Measurements from ENCODE around the gene CYP2W1.

CYP2W1 gene

DNA sequence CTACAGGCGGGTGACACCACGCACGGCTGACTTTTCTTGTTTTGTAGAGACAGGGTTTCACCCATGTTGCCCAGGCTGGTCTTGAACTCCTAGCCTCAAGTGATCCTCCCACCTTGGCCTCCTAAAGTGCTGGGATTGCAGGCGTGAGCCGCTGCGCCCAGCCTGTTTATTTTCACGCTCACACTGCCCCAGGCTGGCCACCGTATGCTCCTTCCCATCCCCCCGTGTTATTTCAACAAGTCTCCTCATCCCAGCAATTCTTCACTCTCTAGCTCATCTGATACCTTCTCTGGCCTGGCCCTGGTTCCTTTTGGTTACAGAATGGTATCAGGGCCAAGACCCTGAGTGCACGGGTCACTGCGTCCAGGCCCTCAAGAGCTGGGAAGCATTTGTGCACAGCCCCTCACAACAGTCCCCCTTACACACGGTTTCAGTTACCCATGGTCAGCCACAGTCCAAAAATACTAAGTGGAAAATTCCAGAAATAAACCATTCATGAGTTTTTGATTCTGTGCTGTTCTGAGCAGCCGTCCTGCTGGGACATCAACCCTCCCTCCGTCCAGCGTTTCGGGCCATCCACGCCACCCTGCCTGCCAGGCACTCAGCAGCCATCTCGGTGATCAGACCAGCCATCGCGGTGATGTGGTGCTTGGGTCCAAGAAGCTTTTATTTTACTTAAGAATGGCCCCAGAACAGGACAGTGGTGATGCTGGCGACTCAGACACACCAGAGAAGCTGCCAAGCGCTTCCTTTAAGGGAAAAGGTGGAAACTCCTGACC is 16.5 kb upstream of the CYP2W1 start:
- no peak for DNase-seq (ENCODE audit: low spot score)

DNA sequence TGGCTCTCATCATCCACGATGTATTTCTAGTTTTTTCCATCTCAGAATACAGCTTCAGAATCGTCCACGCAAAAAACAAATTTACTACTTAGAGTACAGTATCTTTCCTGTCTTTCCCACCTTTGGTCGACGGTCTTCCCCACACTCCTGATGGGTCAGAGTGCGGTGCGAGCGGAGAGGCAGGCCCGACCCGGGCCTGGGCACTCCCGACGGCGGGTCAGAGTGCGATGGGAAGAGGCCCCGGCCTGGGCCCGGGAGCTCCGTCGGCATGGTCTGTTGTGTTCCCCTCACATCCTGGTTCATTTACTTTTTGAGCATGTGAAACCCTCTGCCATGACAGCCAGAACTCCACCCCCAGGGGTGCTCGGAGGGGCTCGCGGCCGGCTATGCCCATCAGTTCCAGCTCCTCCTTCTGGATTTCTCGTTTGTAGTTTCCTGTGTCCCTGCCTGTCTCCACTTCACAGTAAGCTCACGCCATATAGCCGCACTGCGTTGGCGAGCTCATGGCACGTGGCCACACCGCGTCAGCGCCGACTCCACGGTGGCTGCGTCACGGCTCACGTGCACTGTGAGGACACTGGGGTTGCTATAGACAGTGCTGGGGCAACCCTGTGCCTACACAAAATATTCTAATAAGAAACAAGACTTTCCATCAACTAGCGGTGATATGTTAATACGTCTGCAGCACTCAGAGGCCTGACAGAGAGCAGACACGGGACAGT is 15.5 kb upstream of the CYP2W1 start:
- DNase-seq (ENCODE audit: low spot score): no peak

DNA sequence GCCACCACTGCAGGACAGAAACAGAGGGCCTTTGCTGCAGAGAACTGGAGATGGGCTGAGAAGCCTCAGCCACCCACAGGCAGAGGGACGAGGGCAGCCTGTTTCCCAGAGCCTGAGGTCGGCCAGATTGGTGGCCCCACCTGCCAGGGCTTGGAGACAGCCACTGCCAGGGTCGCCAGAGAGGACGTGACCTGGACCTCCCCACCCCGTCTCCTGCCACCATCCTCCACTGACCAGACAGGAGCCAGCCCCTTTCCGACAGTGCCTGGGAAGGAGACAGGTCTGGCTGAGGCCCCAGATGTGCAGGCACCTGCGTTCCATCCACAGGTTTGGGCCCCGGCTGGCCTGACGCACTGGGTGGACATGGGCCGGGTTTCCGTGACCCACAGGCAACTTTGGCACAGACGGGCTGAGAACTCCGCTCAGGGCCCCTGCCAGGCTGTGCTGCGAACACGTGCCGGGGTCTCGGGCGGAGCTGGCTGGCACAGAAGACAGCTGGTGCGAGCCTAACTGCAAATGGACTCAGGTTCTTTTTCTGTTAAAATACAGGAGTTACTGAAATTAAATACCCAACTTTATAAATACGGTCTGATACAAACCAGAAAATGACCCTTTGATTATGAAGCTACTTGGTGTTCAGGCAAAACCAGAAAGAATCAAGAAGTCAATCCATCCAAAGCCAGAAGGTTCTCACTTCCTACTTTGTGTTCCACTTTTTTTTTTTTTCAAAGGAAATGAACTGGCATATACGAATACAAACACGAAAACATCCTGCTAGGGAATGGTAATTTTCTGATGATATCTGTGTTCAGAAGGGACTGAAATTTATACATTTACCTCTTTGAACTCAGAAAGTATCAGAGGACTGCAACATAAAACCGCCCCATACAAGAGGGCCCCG is 14.5 kb upstream of the CYP2W1 start:
- DNase-seq (ENCODE audit: low spot score): no peak

DNA sequence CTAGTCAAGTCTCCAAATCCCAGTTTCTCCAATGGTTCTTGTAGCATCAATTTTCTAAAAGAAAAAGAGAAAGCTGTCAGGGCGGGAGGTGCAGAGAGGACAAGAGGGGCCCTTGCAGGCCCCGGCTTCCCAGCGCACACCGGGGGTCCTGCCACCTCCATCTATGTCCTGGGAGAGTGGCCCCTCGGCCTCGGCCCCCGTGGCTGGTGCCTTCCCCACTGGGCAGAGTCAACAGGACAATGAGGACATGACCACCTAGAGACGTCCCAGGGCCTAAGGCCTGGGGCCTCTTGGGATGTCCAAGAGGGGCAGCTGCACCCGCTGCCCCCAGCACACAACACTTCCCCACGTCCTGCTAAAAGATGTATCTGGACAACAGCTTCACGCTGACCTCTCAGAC is 13.6 kb upstream of the CYP2W1 start:
- DNase-seq (ENCODE audit: low spot score): no peak

DNA sequence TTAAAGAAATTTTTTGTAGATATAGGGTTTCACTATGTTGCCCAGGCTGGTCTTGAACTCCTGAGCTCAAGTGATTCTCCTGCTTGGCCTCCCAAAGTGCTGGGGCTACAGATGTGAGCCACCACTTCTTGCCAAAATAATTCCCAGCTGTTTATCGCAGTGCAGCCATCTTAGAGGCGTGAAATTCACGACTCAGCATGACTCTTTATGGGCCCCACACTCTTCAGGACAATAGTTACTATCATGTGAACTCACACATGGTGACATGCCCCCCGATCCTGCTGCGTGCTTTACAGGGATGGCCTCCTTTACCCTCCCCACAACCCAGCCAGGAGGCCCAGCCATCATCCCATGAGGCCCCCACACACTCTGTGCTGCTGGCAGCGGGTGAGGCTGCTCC is 12.2 kb upstream of the CYP2W1 start:
- no peak for DNase-seq (ENCODE audit: low spot score)

- DNase-seq (ENCODE audit: low spot score): no peak
Observed at GRCh38 chr7:972110-972509, 10.9 kb upstream of the CYP2W1 start.

- DNase-seq (ENCODE audit: low spot score): no peak
Observed at GRCh38 chr7:972676-973309, 10.2 kb upstream of the CYP2W1 start.

- no peak for DNase-seq (ENCODE audit: low spot score)
Observed at GRCh38 chr7:973312-973711, 9.7 kb upstream of the CYP2W1 start.

DNA sequence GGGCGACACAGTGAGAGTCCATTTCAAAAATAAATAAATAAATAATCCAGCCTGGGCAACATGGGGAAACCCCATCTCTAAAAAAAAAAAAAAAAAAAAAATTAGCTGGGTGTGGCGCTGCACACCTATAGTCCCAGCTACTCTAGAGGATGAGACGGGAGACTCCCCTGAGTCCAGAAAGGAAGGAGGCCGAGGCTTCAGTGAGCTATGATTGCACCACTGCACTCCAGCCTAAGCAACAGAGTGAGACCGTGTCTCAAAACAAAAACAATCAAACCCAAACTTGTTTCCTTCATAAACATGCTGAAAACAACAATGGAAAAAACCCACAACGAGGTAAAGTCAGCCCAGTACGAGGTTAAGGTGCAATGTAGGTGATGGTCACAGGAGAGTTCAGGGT is 8.8 kb upstream of the CYP2W1 start:
- no peak for DNase-seq (ENCODE audit: low spot score)

DNA sequence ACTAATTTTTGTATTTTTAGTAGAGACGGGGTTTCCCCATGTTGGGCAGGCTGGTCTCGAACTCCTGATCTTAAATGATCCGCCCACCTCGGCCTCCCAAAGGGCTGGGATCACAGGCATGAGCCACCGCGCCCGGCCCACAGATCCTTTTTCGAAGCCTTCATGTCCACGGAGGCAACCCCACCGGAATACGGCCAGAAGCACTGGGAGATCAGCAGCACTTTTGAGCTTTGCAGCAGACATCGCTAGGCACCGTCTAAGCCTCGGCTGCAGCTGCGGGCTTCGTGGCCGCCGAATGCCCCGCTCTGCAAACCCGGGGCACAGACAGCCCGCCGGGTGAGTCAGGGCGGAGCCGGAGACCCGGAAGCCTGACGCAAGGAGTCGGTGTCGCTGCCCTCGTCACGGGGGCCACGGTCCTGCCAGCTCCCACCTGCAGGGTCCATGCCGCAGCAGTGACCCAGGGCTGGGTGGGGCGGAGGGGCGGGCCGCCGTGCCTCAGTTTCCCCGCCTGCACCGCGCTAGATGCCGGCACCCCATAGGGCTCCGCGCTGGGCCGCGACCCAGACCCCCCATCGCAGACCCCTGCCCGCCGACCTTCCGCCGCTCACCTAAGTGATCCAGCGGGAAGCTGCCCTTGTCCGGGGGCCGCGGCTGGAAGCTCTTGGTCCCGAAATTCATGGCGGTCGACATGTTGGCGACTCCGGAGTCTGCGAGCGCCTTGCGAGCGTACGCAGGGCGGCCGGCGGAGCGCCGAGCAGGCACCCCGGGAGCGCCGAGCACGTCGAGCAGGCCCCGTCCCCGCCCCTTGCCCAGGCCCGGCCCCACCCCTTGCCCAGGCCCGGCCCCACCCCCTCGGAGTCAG is 7.9 kb upstream of the CYP2W1 start, which contains the start of gene COX19:
COX19 (minus strand) TSS at position 730 of the 862 bp plus-strand sequence; CDS start at position 690, 40 bp downstream.
- DNase-seq (ENCODE audit: low spot score): peak; percentile 96

GRCh38 chr7:975702-976473 is 7.1 kb upstream of the CYP2W1 start:
- DNase-seq (ENCODE audit: low spot score): no peak

DNA sequence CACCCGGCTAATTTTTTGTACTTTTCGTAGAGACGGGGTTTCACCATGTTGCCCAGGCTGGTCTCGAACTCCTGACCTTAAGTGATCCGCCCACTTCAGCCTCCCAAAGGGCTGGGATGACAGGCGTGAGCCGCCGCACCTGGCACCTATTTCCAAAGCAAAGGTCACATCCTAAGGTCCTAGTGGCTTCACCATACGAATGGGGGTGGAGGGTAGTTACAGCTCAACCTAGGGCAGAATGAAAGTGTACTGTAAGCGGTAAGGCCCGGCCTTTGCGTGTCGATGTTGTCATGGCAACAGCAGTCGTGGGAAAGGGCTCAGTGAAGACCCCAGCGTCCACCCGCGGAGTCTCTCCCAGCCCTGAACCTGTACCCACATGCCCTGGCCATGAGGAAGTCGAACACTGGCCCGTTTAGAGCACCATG is 6.1 kb upstream of the CYP2W1 start:
- DNase-seq (ENCODE audit: low spot score): no peak

GRCh38 chr7:977326-978048 is 5.5 kb upstream of the CYP2W1 start:
- DNase-seq (ENCODE audit: low spot score): no peak

DNA sequence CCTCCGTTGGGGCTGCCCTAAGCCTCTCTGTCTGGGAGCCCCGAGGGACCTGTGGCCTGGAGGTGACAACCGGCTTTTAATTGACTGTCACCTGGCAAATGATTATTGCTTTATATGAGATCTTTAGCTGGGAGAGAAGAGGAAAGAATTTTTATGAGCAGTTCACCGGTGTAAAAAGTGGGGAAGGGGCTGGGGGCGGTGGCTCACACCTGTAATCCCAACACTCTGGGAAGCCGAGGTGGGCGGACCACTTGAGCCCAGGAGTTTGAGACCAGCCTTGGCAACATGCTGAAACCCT is 5.0 kb upstream of the CYP2W1 start:
- no peak for DNase-seq (ENCODE audit: low spot score)

DNA sequence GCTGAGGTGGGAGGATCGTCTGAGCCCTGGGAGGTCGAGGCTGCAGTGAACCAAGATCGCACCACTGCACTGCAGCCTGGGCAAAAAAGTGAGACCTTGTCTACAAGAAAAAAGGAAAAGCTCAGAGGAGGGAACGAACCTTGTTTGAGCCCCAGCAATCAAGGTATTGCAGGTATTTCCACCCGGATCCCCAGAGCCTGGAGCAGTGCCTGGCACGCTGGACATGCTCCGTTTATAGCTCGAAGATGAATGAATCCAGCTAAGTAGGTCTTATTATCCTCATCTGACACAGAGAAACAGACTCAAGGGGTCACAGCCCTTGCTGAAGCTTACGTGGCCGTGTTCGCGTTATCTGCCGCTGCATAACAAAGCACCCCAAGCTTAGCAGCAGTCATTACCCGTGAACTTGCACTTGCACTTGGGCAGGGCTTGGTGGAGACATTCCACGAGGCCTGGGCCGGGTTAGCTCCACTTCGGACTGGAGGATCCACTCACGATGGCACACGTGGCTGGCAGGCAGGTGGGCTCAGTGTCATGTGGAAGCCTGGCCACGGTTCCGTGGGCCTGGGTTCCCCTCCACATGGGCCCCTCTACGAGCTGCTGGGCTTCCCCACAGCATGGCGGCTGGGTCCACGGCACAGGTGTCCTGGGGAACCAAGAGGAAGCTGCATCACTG is 4.4 kb upstream of the CYP2W1 start:
- no peak for DNase-seq (ENCODE audit: low spot score)

GRCh38 chr7:979151-979550 is 3.8 kb upstream of the CYP2W1 start:
- DNase-seq (ENCODE audit: low spot score): no peak

DNA sequence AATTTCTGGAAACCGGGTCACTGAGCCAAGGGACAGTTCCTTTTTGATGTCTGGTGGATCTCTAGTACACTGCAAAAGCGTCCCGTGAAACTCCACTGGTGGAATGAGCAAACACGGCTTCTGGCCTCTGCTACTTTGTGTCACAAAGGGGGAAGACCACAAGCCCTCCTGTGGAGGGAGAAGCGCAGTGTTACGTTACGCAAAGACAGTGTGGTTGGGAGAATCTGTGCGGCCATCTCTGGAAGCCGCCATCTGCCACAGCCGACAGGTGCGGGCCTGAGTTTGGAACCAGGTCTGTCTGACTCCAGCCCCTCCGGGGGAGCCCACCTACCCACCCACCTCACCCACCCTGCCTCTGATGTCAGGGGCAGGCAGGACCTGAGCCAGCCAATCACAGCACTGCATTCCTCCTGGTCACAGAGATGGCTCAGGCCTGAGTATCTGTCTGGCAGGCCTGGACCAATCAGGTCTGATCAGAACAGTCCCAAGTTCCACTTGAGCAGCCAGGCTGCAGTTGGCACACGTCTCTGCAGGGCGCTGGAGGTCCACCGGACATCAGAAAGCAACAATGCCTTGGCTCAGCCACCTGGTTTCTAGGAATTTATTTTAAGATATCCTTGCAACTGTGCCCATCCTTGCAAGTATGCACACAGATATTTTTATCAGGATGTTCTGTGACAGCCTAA is 3.0 kb upstream of the CYP2W1 start:
- DNase-seq (ENCODE audit: low spot score): peak; percentile 76

DNA sequence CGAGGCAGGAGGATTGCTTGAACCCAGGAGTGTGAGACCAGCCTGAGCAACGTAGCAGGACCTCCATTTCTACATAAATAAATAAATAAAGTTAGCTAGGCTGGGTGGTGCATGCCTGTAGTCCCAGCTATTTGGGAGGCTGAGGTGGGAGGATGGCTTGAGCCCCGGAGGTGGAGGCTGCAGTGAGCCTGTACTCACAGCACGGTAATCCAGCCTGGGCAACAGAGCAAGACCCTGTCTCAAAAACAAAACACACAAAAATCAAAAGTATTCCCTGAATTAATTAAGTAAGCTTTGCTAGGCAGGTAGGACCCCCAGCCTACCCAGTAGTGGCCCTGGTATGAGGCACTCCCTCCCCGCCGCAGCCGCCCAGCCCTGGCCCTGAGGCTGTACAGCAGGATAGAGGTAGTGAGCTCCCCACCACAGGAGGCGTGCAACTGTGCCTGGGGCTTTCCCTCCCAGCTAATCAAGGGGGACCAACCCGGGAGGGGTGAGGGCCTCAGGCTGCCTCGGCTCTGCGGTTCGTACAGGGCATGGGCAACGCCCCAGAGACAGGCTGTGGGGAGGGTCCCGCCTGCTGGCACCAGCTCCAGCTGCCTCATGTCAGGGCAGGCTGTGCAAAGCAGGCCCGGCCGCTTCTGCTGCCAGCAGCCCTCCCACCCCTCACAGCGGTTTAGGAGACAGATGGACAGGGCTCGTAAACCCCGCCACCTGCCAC is 1.0 kb upstream of the CYP2W1 start:
- DNase-seq (ENCODE audit: low spot score): no peak
